Naive B cell (primary cell): ENCODE data around the gene ZNF521. TPM values are rescaled to one million over a fixed set of nuclear protein-coding genes. Genes with fewer than 3 reads are reported as not detected.

ENCODE experiments used
- ATAC-seq, 2 donors: fragments of 150-1000 bp; cut with Tn5 transposase; 2 replicates each; pipeline ENCODE4 v1.10.0; 2021; ENCODE audit warnings: low read depth in 2 of 2, mild to moderate bottlenecking in 2 of 2, moderate library complexity in 2 of 2
- DNase-seq: peaks from one replicate; pipeline ENCODE4 v3.0.0; 2022
- H3K27ac Mint-ChIP-seq, 6 donors: one replicate each; pipeline ENCODE4 v1.8.0; 2020 to 2022; ENCODE audit warnings: mild to moderate bottlenecking in 6 of 6, mixed read lengths in 6 of 6, moderate library complexity in 5 of 6, inconsistent platforms in 2 of 6
- H3K27me3 Mint-ChIP-seq, 3 donors: one replicate each; pipeline ENCODE4 v1.8.0; 2021 to 2022; ENCODE audit warnings: mixed read lengths in 3 of 3, mild to moderate bottlenecking in 1 of 3
- H3K36me3 Mint-ChIP-seq, 2 donors: one replicate each; pipeline ENCODE4 v1.8.0; 2020 to 2022; ENCODE audit warnings: mixed read lengths in 2 of 2, inconsistent platforms in 1 of 2, mild to moderate bottlenecking in 1 of 2
- H3K4me1 Mint-ChIP-seq, 3 donors: one replicate each; pipeline ENCODE4 v1.8.0; 2020 to 2022; ENCODE audit warnings: mixed read lengths in 3 of 3, inconsistent platforms in 1 of 3, mild to moderate bottlenecking in 1 of 3, moderate library complexity in 1 of 3
- H3K4me3 Mint-ChIP-seq, 8 donors: one replicate each; pipeline ENCODE4 v1.8.0; 2020 to 2022; ENCODE audit warnings: mild to moderate bottlenecking in 8 of 8, mixed read lengths in 8 of 8, moderate library complexity in 8 of 8, inconsistent platforms in 2 of 8
- H3K9me3 Mint-ChIP-seq, 7 donors: one replicate each; pipeline ENCODE4 v1.8.0; 2020 to 2022; ENCODE audit warnings: mixed read lengths in 7 of 7, mild to moderate bottlenecking in 5 of 7, inconsistent platforms in 2 of 7, moderate library complexity in 1 of 7
- polyA plus RNA-seq, 6 donors: library from polyadenylated mRNA; unstranded; fragments of 300-500 nt; fragmentation: Illumina TruSeq; gene quantifications; one replicate each; pipeline ENCODE4 v1.2.3, GENCODE V29; 2021; ENCODE audit warnings: low read depth in 6 of 6

Gene ZNF521
- polyA plus RNA-seq, 6 donors from 2014 or later: 0.07 to 0.24 (median 0.11) TPM; not detected in 3

DNA sequence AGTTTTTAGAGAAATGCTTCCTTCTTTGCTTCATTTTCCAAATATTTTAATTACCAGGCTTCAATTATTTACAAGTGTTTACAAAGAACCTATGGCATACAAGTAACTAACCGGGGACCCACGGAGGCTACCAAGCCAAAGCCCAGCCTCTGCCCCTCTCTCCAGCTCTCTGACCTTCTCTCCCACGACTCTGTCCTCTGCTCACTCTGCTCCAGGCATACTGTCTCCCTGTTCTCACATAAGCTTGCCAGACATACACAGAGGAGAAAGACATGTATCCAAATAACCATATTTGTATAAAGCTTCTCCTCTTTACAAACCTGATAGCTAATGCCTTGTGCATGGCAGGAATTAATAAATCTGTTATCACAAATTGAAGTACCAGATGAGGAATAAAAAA lies 141.3 kb downstream of the ZNF521 start:
- Mint-ChIP-seq H3K36me3 (no peaks in the 10 kb centered on the region), H3K27ac (no peak overlapping the region), H3K9me3 (no peaks in the 10 kb centered on the region), H3K4me3 (no peak overlapping the region), H3K27me3 (peaks cover 0 to 5% (median 0%) of the 10 kb centered on the region in 3 donors), H3K4me1 (no peaks in the 10 kb centered on the region)
- no peak for ATAC-seq
- no peak for DNase-seq

DNA sequence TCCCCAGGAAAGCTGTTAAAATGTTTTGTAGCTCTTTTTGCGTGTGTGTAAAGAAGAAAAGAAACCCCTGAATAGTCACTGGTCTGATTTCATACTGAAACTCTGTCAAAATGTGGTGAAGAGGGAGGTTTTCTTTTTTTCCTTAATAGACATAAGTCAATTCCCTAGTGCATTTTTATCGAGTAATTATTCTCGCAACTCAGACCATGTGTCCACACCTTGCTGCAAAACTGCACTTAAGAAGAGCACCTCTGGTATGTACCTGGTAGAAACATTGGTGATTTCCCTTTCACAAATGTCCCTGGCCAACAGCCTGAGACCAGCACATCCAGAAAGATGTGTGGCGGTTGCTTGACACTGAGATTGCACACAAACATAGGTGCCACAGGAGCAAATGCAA lies 159.9 kb downstream of the ZNF521 start:
- no peaks in the 10 kb centered on the region for H3K4me1 Mint-ChIP-seq
- no peaks in the 10 kb centered on the region for H3K9me3 Mint-ChIP-seq
- ATAC-seq (no peak), DNase-seq (no peak)
- no peaks in the 10 kb centered on the region for H3K36me3 Mint-ChIP-seq
- no peak overlapping the region for H3K4me3 Mint-ChIP-seq
- no peak overlapping the region for H3K27ac Mint-ChIP-seq
- peaks cover 0 to 4% (median 0%) of the 10 kb centered on the region in 3 donors for H3K27me3 Mint-ChIP-seq

- Mint-ChIP-seq H3K4me3 (no peak overlapping the region), H3K4me1 (no peaks in the 10 kb centered on the region), H3K27ac (no peak overlapping the region), H3K36me3 (no peaks in the 10 kb centered on the region), H3K27me3 (peaks cover 0 to 4% (median 0%) of the 10 kb centered on the region in 3 donors), H3K9me3 (no peaks in the 10 kb centered on the region)
- DNase-seq (no peak), ATAC-seq (no peak)
These were observed 161.5 kb downstream of the ZNF521 start for GRCh38 chr18:25190472-25190871.

GRCh38 chr18:25189391-25190185 lies 162.4 kb downstream of the ZNF521 start:
- Mint-ChIP-seq H3K4me1 (no peaks in the 10 kb centered on the region), H3K9me3 (no peaks in the 10 kb centered on the region), H3K27me3 (peaks cover 0 to 4% (median 0%) of the 10 kb centered on the region in 3 donors), H3K36me3 (no peaks in the 10 kb centered on the region), H3K27ac (no peak overlapping the region), H3K4me3 (no peak overlapping the region)
- ATAC-seq (no peak), DNase-seq (no peak)

GRCh38 chr18:25187521-25188192 lies 164.3 kb downstream of the ZNF521 start:
- ATAC-seq: no peak
- no peak for DNase-seq
- H3K9me3 Mint-ChIP-seq: no peaks in the 10 kb centered on the region
- H3K4me1 Mint-ChIP-seq: no peaks in the 10 kb centered on the region
- H3K36me3 Mint-ChIP-seq: no peaks in the 10 kb centered on the region
- H3K27ac Mint-ChIP-seq: no peak overlapping the region
- peaks cover 0 to 4% (median 0%) of the 10 kb centered on the region in 3 donors for H3K27me3 Mint-ChIP-seq
- H3K4me3 Mint-ChIP-seq: no peak overlapping the region

GRCh38 chr18:25186871-25187270 lies 165.1 kb downstream of the ZNF521 start:
- DNase-seq (no peak), ATAC-seq (no peak)
- H3K36me3 Mint-ChIP-seq: no peaks in the 10 kb centered on the region
- H3K27me3 Mint-ChIP-seq: peaks cover 0 to 4% (median 0%) of the 10 kb centered on the region in 3 donors
- no peaks in the 10 kb centered on the region for H3K4me1 Mint-ChIP-seq
- H3K27ac Mint-ChIP-seq: peak overlapping the region in 1 of 6 donors; percentile 27
- H3K4me3 Mint-ChIP-seq: no peak overlapping the region
- H3K9me3 Mint-ChIP-seq: no peaks in the 10 kb centered on the region

DNA sequence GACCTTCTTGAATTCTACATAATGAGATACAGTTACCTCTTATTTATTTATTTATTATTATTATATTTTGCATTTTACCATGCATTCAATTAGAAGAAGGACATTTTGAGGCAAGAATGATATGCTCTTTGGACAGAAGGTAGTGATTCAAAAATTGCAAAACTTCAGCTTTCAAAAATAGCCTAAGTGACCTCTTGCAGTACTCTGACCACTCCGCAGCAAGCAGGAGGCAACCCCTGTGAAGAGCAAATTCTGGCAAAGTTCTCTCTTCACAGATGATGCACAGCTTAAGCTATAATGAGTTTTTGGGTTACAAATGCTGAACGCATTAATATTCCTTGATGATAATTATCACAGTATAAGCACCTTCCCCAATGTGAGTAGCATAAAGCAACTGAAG lies 170.0 kb downstream of the ZNF521 start:
- ATAC-seq (no peak), DNase-seq (no peak)
- no peak overlapping the region for H3K27ac Mint-ChIP-seq
- no peaks in the 10 kb centered on the region for H3K9me3 Mint-ChIP-seq
- H3K4me3 Mint-ChIP-seq: no peak overlapping the region
- no peaks in the 10 kb centered on the region for H3K4me1 Mint-ChIP-seq
- peaks cover 0 to 7% (median 0%) of the 10 kb centered on the region in 3 donors for H3K27me3 Mint-ChIP-seq
- H3K36me3 Mint-ChIP-seq: no peaks in the 10 kb centered on the region

- no peaks in the 10 kb centered on the region for H3K9me3 Mint-ChIP-seq
- DNase-seq (no peak), ATAC-seq (no peak)
- H3K36me3 Mint-ChIP-seq: no peaks in the 10 kb centered on the region
- no peak overlapping the region for H3K27ac Mint-ChIP-seq
- no peak overlapping the region for H3K4me3 Mint-ChIP-seq
- H3K27me3 Mint-ChIP-seq: peaks cover 0 to 7% (median 0%) of the 10 kb centered on the region in 3 donors
- H3K4me1 Mint-ChIP-seq: no peaks in the 10 kb centered on the region
These were observed 170.4 kb downstream of the ZNF521 start for GRCh38 chr18:25181581-25181980.

DNA sequence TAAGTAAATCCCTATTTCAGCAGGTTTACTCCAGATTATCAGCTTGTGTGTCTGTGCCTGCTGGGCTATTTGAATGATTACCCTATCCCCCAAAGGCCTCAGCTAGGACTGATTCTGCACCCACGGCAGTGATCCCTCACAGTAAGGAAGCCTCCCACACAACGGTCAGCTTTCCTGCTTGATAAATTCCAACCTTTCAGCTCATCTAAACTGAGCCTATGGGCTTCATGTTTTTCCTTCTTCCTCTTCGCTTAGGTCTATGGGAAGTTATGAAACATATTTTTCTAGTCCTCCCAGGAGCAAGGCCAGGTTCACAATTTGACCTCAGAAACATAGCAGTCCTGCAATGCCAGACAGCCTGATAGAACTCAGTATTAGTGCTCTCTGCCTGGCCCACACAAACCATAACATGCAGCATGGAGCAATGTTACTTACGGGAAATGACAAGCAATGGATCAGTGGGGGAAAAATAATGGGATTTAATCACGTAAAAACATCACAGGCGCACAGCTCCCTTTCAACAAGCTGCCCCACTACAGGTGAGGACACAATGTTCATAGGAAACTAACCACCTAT lies 170.9 kb downstream of the ZNF521 start:
- H3K9me3 Mint-ChIP-seq: no peaks in the 10 kb centered on the region
- ATAC-seq: no peak
- no peak overlapping the region for H3K27ac Mint-ChIP-seq
- no peak overlapping the region for H3K4me3 Mint-ChIP-seq
- H3K4me1 Mint-ChIP-seq: no peaks in the 10 kb centered on the region
- no peaks in the 10 kb centered on the region for H3K36me3 Mint-ChIP-seq
- DNase-seq: no peak
- H3K27me3 Mint-ChIP-seq: peaks cover 0 to 7% (median 0%) of the 10 kb centered on the region in 3 donors

- peaks cover 0 to 7% (median 0%) of the 10 kb centered on the region in 3 donors for H3K27me3 Mint-ChIP-seq
- DNase-seq (no peak), ATAC-seq (no peak)
- no peak overlapping the region for H3K27ac Mint-ChIP-seq
- no peak overlapping the region for H3K4me3 Mint-ChIP-seq
- H3K9me3 Mint-ChIP-seq: no peaks in the 10 kb centered on the region
- H3K4me1 Mint-ChIP-seq: no peaks in the 10 kb centered on the region
- no peaks in the 10 kb centered on the region for H3K36me3 Mint-ChIP-seq
These were observed 174.3 kb downstream of the ZNF521 start for GRCh38 chr18:25177631-25178030.

DNA sequence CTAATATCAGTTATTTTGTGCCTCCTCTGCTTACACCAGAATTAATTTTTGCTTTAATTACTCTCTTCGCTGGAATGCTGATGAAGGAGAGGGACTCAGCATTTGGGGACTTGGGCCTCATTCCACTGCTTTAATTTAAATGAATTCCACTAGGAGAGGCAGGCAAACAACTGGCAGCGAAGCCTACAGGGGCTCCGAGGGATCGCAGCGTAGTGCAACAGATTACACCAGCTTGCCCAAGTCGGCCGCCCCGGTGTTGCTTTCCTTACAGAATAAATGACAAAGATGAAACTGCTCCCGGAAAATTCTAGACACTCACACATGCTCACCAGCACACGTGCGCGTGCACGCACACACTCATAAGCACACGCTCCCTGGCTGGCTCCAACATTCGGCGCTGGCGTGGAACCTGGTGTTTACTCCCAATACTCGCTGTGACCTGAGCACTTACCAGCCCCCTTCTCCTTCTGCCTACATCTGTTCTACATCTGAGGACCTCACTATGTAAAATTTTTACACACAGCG lies 175.4 kb downstream of the ZNF521 start:
- Mint-ChIP-seq H3K4me3 (no peak overlapping the region), H3K36me3 (no peaks in the 10 kb centered on the region), H3K4me1 (no peaks in the 10 kb centered on the region), H3K27me3 (peaks cover 0 to 7% (median 0%) of the 10 kb centered on the region in 3 donors), H3K27ac (no peak overlapping the region), H3K9me3 (no peaks in the 10 kb centered on the region)
- ATAC-seq (no peak), DNase-seq (no peak)

GRCh38 chr18:25175558-25176517 lies 176.1 kb downstream of the ZNF521 start:
- H3K27ac Mint-ChIP-seq: no peak overlapping the region
- no peaks in the 10 kb centered on the region for H3K36me3 Mint-ChIP-seq
- no peak overlapping the region for H3K4me3 Mint-ChIP-seq
- peaks cover 0 to 7% (median 0%) of the 10 kb centered on the region in 3 donors for H3K27me3 Mint-ChIP-seq
- H3K9me3 Mint-ChIP-seq: no peaks in the 10 kb centered on the region
- no peak for DNase-seq
- no peak for ATAC-seq
- no peaks in the 10 kb centered on the region for H3K4me1 Mint-ChIP-seq

- DNase-seq: no peak
- Mint-ChIP-seq H3K27ac (no peak overlapping the region), H3K4me3 (no peak overlapping the region), H3K36me3 (no peaks in the 10 kb centered on the region), H3K27me3 (peaks cover 0 to 3% (median 0%) of the 10 kb centered on the region in 3 donors), H3K9me3 (no peaks in the 10 kb centered on the region), H3K4me1 (no peaks in the 10 kb centered on the region)
- ATAC-seq: no peak
These were observed 177.6 kb downstream of the ZNF521 start for GRCh38 chr18:25174324-25174723.
